Spleen (tissue), 7 donors: Measurements from ENCODE around the gene KCNQ5.

Experiments
- CTCF ChIP-seq, 11 experiments: fragments of 200-600 bp in 7 of 11; fragments of 450-650 bp in 4 of 11; sonication (generic) in 4 of 11; IDR thresholded peaks in 8 of 11; conservative IDR thresholded peaks in 3 of 11; 1 replicate in 7 of 11; 2 replicates in 4 of 11; pipeline versions ENCODE4 v1.4.0 to v1.8.0; 2016 to 2021; ENCODE audit warnings: antibody characterized with exemption in 11 of 11, inconsistent platforms in 4 of 11, mild to moderate bottlenecking in 1 of 11
- POLR2A ChIP-seq, 3 donors: fragments of 450-650 bp; IDR thresholded peaks; one replicate each; pipeline ENCODE4 v1.5.1; 2017; ENCODE audit warnings: antibody characterized with exemption in 3 of 3, mild to moderate bottlenecking in 1 of 3
- POLR2AphosphoS5 ChIP-seq, 3 donors: sonication (generic); formaldehyde crosslinking; IDR thresholded peaks; one replicate each; pipeline ENCODE4 v1.5.1; 2017; ENCODE audit warnings: antibody characterized with exemption in 3 of 3
- donor health status: DM: no; HTN: no; CAD: no; lungs with moderate emphysema.
- donor health status: DM: no; HTN: no; CAD: no.
- donor health status: DM: no; HTN: no; CAD: no.

GRCh38 chr6:73152556-73152955 lies 530.7 kb downstream of the KCNQ5 start:
- no peak for TF ChIP-seq POLR2A (IDR thresholded peaks at IDR 0.05)
- no peak for TF ChIP-seq CTCF (IDR thresholded peaks at IDR 0.05 in 8 of 11, conservative IDR thresholded peaks at IDR 0.05 in 3 of 11)
- TF ChIP-seq POLR2AphosphoS5 (IDR thresholded peaks at IDR 0.05): no peak
